ENCODE measurements around the gene VAMP2.
A peak's percentile ranks its signal among the peaks of the same experiment; 100 is the strongest.

Gene VAMP2

GRCh38 chr17:8210761-8211458 lies 48.2 kb upstream of the VAMP2 start (continued):
- TF ChIP-seq MEIS1 (CRISPR knock-in tag; IDR thresholded peaks at IDR 0.05; ENCODE audit: borderline replicate concordance): no peak
- no peak for TF ChIP-seq ZSCAN16 (tag by site-specific recombination; IDR thresholded peaks at IDR 0.05)
- no peak for TF ChIP-seq KLF17 (tag by site-specific recombination; IDR thresholded peaks at IDR 0.05)
- TF ChIP-seq ZNF404 (tag by site-specific recombination; IDR thresholded peaks at IDR 0.05): no peak
- peak; percentile 97 for TF ChIP-seq ZNF362 (tag by site-specific recombination; IDR thresholded peaks at IDR 0.05)
- TF ChIP-seq ZNF449 (tag by site-specific recombination; IDR thresholded peaks at IDR 0.05): no peak
- no peak for TF ChIP-seq ZBTB7A (tag by site-specific recombination; IDR thresholded peaks at IDR 0.05; ENCODE audit: low read depth)
- TF ChIP-seq ZNF660 (tag by site-specific recombination; IDR thresholded peaks at IDR 0.05): peak; percentile 31; the same call in 1 of the 2 replicates
- TF ChIP-seq ZNF175 (tag by site-specific recombination; IDR thresholded peaks at IDR 0.05): no peak
- no peak for TF ChIP-seq ZNF248 (tag by site-specific recombination; IDR thresholded peaks at IDR 0.05)
- TF ChIP-seq ZNF596 (tag by site-specific recombination; IDR thresholded peaks at IDR 0.05): no peak
- no peak for TF ChIP-seq KLF16 (tag by site-specific recombination; IDR thresholded peaks at IDR 0.05)
- TF ChIP-seq ZNF707 (tag by site-specific recombination; IDR thresholded peaks at IDR 0.05): no peak
- no peak for TF ChIP-seq ZNF354C (tag by site-specific recombination; IDR thresholded peaks at IDR 0.05; ENCODE audit: borderline replicate concordance, low read depth)
- TF ChIP-seq TRIM28 (IDR thresholded peaks at IDR 0.05; ENCODE audit: borderline replicate concordance, low read length): no peak
- no peak for TF ChIP-seq GLIS2 (tag by site-specific recombination; IDR thresholded peaks at IDR 0.05)
- TF ChIP-seq ZNF518A (tag by site-specific recombination; conservative IDR thresholded peaks at IDR 0.05; ENCODE audit: low read depth): no peak; the same call in 1 of the 2 replicates
- no peak for TF ChIP-seq ZSCAN30 (tag by site-specific recombination; IDR thresholded peaks at IDR 0.05)
- no peak for TF ChIP-seq ZNF148 (tag by site-specific recombination; IDR thresholded peaks at IDR 0.05; ENCODE audit: borderline replicate concordance)
- no peak for TF ChIP-seq ZNF677 (tag by site-specific recombination; IDR thresholded peaks at IDR 0.05)
- no peak for TF ChIP-seq ZBTB8A (tag by site-specific recombination; IDR thresholded peaks at IDR 0.05)
- no peak for TF ChIP-seq GLI4 (tag by site-specific recombination; IDR thresholded peaks at IDR 0.05)

Measured in HEK293 (cell line).